HG03442 (cell line): Measurements from ENCODE around the gene LILRB3.
"Not testable (repeated sequence)": the region's sequence is repeated elsewhere in the genome, so short reads cannot be mapped to it uniquely, and the experiment has no call there.

Source experiments
- ATAC-seq: cut with Tn5 transposase; IDR thresholded peaks from one replicate; pipeline ENCODE4 v1.9.1; 2021; ENCODE audit warnings: mild to moderate bottlenecking, moderate library complexity; ENCODE audit not compliant: unreplicated experiment

Gene LILRB3

GRCh38 chr19:54191011-54191810 lies 31.6 kb downstream of the LILRB3 start, which contains the start of gene TSEN34:
Gene TSEN34 (plus strand): TSS chr19:54191308. CDS start chr19:54191365, 57 bp downstream.
- ATAC-seq = peak; percentile 17

GRCh38 chr19:54190503-54191010 lies 32.2 kb downstream of the LILRB3 start:
- ATAC-seq = peak; percentile 41

GRCh38 chr19:54189735-54190502 lies 32.9 kb downstream of the LILRB3 start:
- ATAC-seq = peak; percentile 43

GRCh38 chr19:54189145-54189734 lies 33.6 kb downstream of the LILRB3 start, which contains the start of gene MBOAT7:
Gene MBOAT7 (minus strand): TSS chr19:54189580. CDS start chr19:54188508, 1,072 bp downstream.
- ATAC-seq = peak; percentile 12

GRCh38 chr19:54188215-54188871 lies 34.5 kb downstream of the LILRB3 start:
- ATAC-seq = no peak

GRCh38 chr19:54186934-54187381 lies 35.8 kb downstream of the LILRB3 start:
- ATAC-seq = no peak

- no peak for ATAC-seq
Measured at GRCh38 chr19:54186351-54186750, 36.5 kb downstream of the LILRB3 start.

- ATAC-seq = no peak
Measured at GRCh38 chr19:54183431-54183830, 39.4 kb downstream of the LILRB3 start.

GRCh38 chr19:54181894-54182293 lies 40.9 kb downstream of the LILRB3 start:
- not testable (repeated sequence) for ATAC-seq

GRCh38 chr19:54180691-54181091 lies 42.1 kb downstream of the LILRB3 start:
- ATAC-seq = no peak

- no peak for ATAC-seq
Measured at GRCh38 chr19:54179921-54180461, 42.8 kb downstream of the LILRB3 start.

GRCh38 chr19:54179262-54179852 lies 43.5 kb downstream of the LILRB3 start:
- no peak for ATAC-seq

- ATAC-seq = no peak
Measured at GRCh38 chr19:54178581-54179261, 44.1 kb downstream of the LILRB3 start.

GRCh38 chr19:54173951-54174834 lies 48.6 kb downstream of the LILRB3 start:
- no peak for ATAC-seq

- no peak for ATAC-seq
Measured at GRCh38 chr19:54173359-54173699, 49.5 kb downstream of the LILRB3 start.

GRCh38 chr19:54172471-54173358 lies 50.1 kb downstream of the LILRB3 start, which contains the start of gene TMC4:
Gene TMC4 (minus strand): TSS chr19:54173160. CDS start chr19:54173117, 43 bp downstream.
- no peak for ATAC-seq

GRCh38 chr19:54171736-54172431 lies 50.9 kb downstream of the LILRB3 start:
- not testable (repeated sequence) for ATAC-seq
